Adrenal gland (tissue), 12 donors: ENCODE data around the gene DRG2. TPM values are rescaled to one million over a fixed set of nuclear protein-coding genes. Genes with fewer than 3 reads are reported as not detected.

Experiments used
- DNase-seq, 7 donors: peaks; one replicate each; pipeline ENCODE4 v3.0.0-alpha.2; 2019 to 2020
- H3K27ac ChIP-seq, 5 donors: fragments of 200-600 bp; sonication (generic) in 4 of 5; 1 replicate in 3 of 5; 2 replicates in 2 of 5; pipeline versions ENCODE4 v1.5.1 to v1.8.0; 2016 to 2020; ENCODE audit warnings: mild to moderate bottlenecking in 1 of 5
- H3K27me3 ChIP-seq: fragments of 200-600 bp; 2 replicates; pipeline ENCODE4 v1.8.0; 2021
- H3K36me3 ChIP-seq, 2 donors: fragments of 200-600 bp; replicated peaks in 1 of 2; 1 replicate in 1 of 2; 2 replicates in 1 of 2; pipeline versions ENCODE4 v1.5.1 to v1.8.0; 2018 to 2022
- H3K4me1 ChIP-seq, 2 donors: fragments of 200-600 bp; replicated peaks in 1 of 2; 1 replicate in 1 of 2; 2 replicates in 1 of 2; pipeline versions ENCODE4 v1.5.1 to v1.8.0; 2018 to 2021
- H3K4me3 ChIP-seq, 4 donors: fragments of 200-600 bp; sonication (generic) in 3 of 4; one replicate each; pipeline ENCODE4 v1.5.1; 2016 to 2018
- H3K9me3 ChIP-seq, 3 donors: fragments of 200-600 bp; sonication (generic) in 1 of 3; replicated peaks in 1 of 3; 1 replicate in 2 of 3; 2 replicates in 1 of 3; pipeline versions ENCODE4 v1.5.1 to v1.8.0; 2016 to 2021
- CTCF ChIP-seq, 6 experiments: fragments of 450-650 bp in 4 of 6; fragments of 200-600 bp in 2 of 6; sonication (generic) in 1 of 6; IDR thresholded peaks; 1 replicate in 5 of 6; 2 replicates in 1 of 6; pipeline versions ENCODE4 v1.5.1 to v1.8.0; 2016 to 2021; ENCODE audit warnings: antibody characterized with exemption in 6 of 6, mild to moderate bottlenecking in 2 of 6, moderate library complexity in 1 of 6
- POLR2A ChIP-seq, 2 donors: fragments of 450-650 bp; IDR thresholded peaks; one replicate each; pipeline ENCODE4 v1.6.1; 2017; ENCODE audit warnings: antibody characterized with exemption in 2 of 2, mild to moderate bottlenecking in 2 of 2, moderate library complexity in 1 of 2
- WGBS, 4 donors: extraction: QIAGEN DNeasy Blood & Tissue Kit in 2 of 4; methylation state at CpG; one replicate each; pipeline versions ENCODE4 v1.1.5 to v1.1.7; 2013 to 2017; 5-methylcytosine and 5-hydroxymethylcytosine counted together
- intact Hi-C, 2 donors: fragments of 100-400 bp; cut with DNase I; formaldehyde crosslinking; loops; one replicate each; pipeline versions ENCODE4 v1.14.1 to v1.15.0; 2022 to 2023
- polyA plus RNA-seq, 3 donors: library from polyadenylated mRNA; stranded (reverse); fragments of 200-250 nt in 2 of 3; fragments of 350-450 nt in 1 of 3; fragmentation: Illumina TruSeq in 1 of 3; extraction: RNeasy Lipid Tissue Mini Kit (QIAGEN cat#74804) in 1 of 3; gene quantifications; one replicate each; pipeline ENCODE4 v1.2.3, GENCODE V29; 2013 to 2014
- total RNA-seq, 9 donors: library from RNA; depleted of rRNA in 4 of 9; stranded (reverse); fragments of >200 nt in 4 of 9; fragments of 120-200 nt in 1 of 9; fragmentation: NEBNext Ultra II Directional in 1 of 9; extraction: Animal tissue kit (Norgen Biotek cat#: 25700) in 1 of 9; gene quantifications; one replicate each; pipeline versions ENCODE4 v1.1.0 to v1.2.4, GENCODE V29; 2013 to 2023
- donor health status: healthy with polysubstance abuse.
- donor health status: Bipolar disorder and iron deficiency.
- donor health status: DM: yes; HTN: yes; CAD: no.
- donor health status: DM: no; HTN: no; CAD: no.
- donor health status: DM: no; HTN: no; CAD: no.
- donor health status: DM: yes; HTN: yes; CAD: no.

DRG2 gene
- total and polyA plus RNA-seq, 12 donors: 17.1 to 97.1 (median 43.5) TPM

- intact Hi-C loops: no loop called here
- no peak overlapping the region for H3K4me3 ChIP-seq
- no peak overlapping the region for H3K27ac ChIP-seq
- 77 to 87% (median 81%) methylated on average over 7 to 10 of the region's 10 CpGs for WGBS, 4 donors
- H3K9me3 ChIP-seq: no peaks in the 10 kb centered on the region
- H3K36me3 ChIP-seq: peaks cover 0 to 57% of the 10 kb centered on the region in 2 donors
- H3K27me3 ChIP-seq: no peaks in the 10 kb centered on the region
- TF ChIP-seq CTCF (IDR thresholded peaks at IDR 0.05) (no peak), POLR2A (IDR thresholded peaks at IDR 0.05) (no peak)
- DNase-seq: no peak
- no peaks in the 10 kb centered on the region for H3K4me1 ChIP-seq
These were observed 12.9 kb downstream of the DRG2 start for GRCh38 chr17:18100616-18101015.

GRCh38 chr17:18101828-18102227 is 14.1 kb downstream of the DRG2 start:
- Histone ChIP-seq H3K27me3 (no peaks in the 10 kb centered on the region), H3K4me3 (no peak overlapping the region), H3K4me1 (no peaks in the 10 kb centered on the region), H3K9me3 (no peaks in the 10 kb centered on the region), H3K27ac (no peak overlapping the region), H3K36me3 (peaks cover 0 to 46% of the 10 kb centered on the region in 2 donors)
- no peak for TF ChIP-seq CTCF (IDR thresholded peaks at IDR 0.05)
- TF ChIP-seq POLR2A (IDR thresholded peaks at IDR 0.05): no peak
- no peak for DNase-seq
- WGBS, 4 donors: 73 to 83% (median 78%) methylated on average over 4 to 9 of the region's 9 CpGs
- intact Hi-C loops: no loop called here

GRCh38 chr17:18102640-18103039 is 14.9 kb downstream of the DRG2 start:
- H3K27ac ChIP-seq: no peak overlapping the region
- no peaks in the 10 kb centered on the region for H3K9me3 ChIP-seq
- H3K27me3 ChIP-seq: no peaks in the 10 kb centered on the region
- TF ChIP-seq POLR2A (IDR thresholded peaks at IDR 0.05): no peak
- TF ChIP-seq CTCF (IDR thresholded peaks at IDR 0.05): no peak
- no peak overlapping the region for H3K4me3 ChIP-seq
- no peak for DNase-seq
- 79 to 87% (median 86%) methylated on average over 2 to 3 of the region's 3 CpGs for WGBS, 4 donors
- intact Hi-C loops: no loop called here
- H3K4me1 ChIP-seq: no peaks in the 10 kb centered on the region
- H3K36me3 ChIP-seq: peaks cover 0 to 42% of the 10 kb centered on the region in 2 donors

GRCh38 chr17:18105027-18105426 is 17.3 kb downstream of the DRG2 start:
- intact Hi-C loops: no loop called here
- no peaks in the 10 kb centered on the region for H3K4me1 ChIP-seq
- TF ChIP-seq POLR2A (IDR thresholded peaks at IDR 0.05): no peak
- TF ChIP-seq CTCF (IDR thresholded peaks at IDR 0.05): no peak

More at GRCh38 chr17:18105027-18105426, 17.3 kb downstream of the DRG2 start:
- Histone ChIP-seq H3K36me3 (peaks cover 0 to 18% of the 10 kb centered on the region in 2 donors), H3K9me3 (no peaks in the 10 kb centered on the region), H3K27ac (no peak overlapping the region), H3K4me3 (no peak overlapping the region), H3K27me3 (no peaks in the 10 kb centered on the region)
- DNase-seq: no peak
- 67 to 89% (median 86%) methylated on average over 1 to 3 of the region's 3 CpGs for WGBS, 4 donors
